Mesothelial cell of epicardium (in vitro differentiated cells): ENCODE measurements around the gene HOXB8. TPM values are rescaled to one million over a fixed set of nuclear protein-coding genes. Genes with fewer than 3 reads are reported as not detected.
A peak's percentile ranks its signal among the peaks of the same experiment; 100 is the strongest.

ENCODE experiments used
- DNase-seq, 2 experiments: peaks; one replicate each; pipeline ENCODE4 v3.0.0; 2021; ENCODE audit warnings: low spot score in 2 of 2; ENCODE audit not compliant: unreplicated experiment in 2 of 2
- H3K27ac Mint-ChIP-seq: 2 replicates; pipeline ENCODE4 v1.8.0; 2021; ENCODE audit warnings: mixed read lengths
- H3K27me3 Mint-ChIP-seq: 2 replicates; pipeline ENCODE4 v1.8.0; 2021; ENCODE audit warnings: low read depth, mixed read lengths
- H3K36me3 Mint-ChIP-seq: 2 replicates; pipeline ENCODE4 v1.8.0; 2021; ENCODE audit warnings: mixed read lengths
- H3K4me1 Mint-ChIP-seq: 2 replicates; pipeline ENCODE4 v1.8.0; 2021; ENCODE audit warnings: mixed read lengths
- H3K4me3 Mint-ChIP-seq: 2 replicates; pipeline ENCODE4 v1.8.0; 2021; ENCODE audit warnings: mild to moderate bottlenecking, moderate library complexity, mixed read lengths
- H3K9me3 Mint-ChIP-seq: 2 replicates; pipeline ENCODE4 v1.8.0; 2021; ENCODE audit warnings: mixed read lengths
- total RNA-seq: library from RNA; stranded (reverse); gene quantifications from 3 replicates; pipeline ENCODE4 v1.2.1, GENCODE V29; 2021
- TF ChIP-seq, protein P1 (sequence below): fragments of 200-600 bp; sonication (generic); IDR thresholded peaks from one replicate; pipeline ENCODE4 v1.5.0; 2021; ENCODE audit warnings: antibody characterized with exemption; ENCODE audit not compliant: unreplicated experiment

HOXB8 gene
- total RNA-seq, 1 donor from 2014 or later, result 78.8 TPM

- Mint-ChIP-seq H3K36me3 (peaks cover 16% of the 10 kb centered on the region), H3K9me3 (no peaks in the 10 kb centered on the region), H3K4me1 (peaks cover 61% of the 10 kb centered on the region), H3K27ac (peak overlapping the region; percentile 100), H3K4me3 (peak overlapping the region; percentile 87), H3K27me3 (peaks cover 3% of the 10 kb centered on the region)
- peak in 1 of 2 experiments; percentile 56 for DNase-seq
- TF ChIP-seq, protein P1, sequence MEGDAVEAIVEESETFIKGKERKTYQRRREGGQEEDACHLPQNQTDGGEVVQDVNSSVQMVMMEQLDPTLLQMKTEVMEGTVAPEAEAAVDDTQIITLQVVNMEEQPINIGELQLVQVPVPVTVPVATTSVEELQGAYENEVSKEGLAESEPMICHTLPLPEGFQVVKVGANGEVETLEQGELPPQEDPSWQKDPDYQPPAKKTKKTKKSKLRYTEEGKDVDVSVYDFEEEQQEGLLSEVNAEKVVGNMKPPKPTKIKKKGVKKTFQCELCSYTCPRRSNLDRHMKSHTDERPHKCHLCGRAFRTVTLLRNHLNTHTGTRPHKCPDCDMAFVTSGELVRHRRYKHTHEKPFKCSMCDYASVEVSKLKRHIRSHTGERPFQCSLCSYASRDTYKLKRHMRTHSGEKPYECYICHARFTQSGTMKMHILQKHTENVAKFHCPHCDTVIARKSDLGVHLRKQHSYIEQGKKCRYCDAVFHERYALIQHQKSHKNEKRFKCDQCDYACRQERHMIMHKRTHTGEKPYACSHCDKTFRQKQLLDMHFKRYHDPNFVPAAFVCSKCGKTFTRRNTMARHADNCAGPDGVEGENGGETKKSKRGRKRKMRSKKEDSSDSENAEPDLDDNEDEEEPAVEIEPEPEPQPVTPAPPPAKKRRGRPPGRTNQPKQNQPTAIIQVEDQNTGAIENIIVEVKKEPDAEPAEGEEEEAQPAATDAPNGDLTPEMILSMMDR, result no peak
These were observed 3.9 kb downstream of the HOXB8 start for GRCh38 chr17:48611213-48611612.

- H3K36me3 Mint-ChIP-seq, result peaks cover 19% of the 10 kb centered on the region
- no peaks in the 10 kb centered on the region for H3K9me3 Mint-ChIP-seq
- peak; percentile 85 to 93 for DNase-seq
- H3K4me1 Mint-ChIP-seq, result peaks cover 60% of the 10 kb centered on the region
- TF ChIP-seq, protein P1, result no peak
- H3K4me3 Mint-ChIP-seq, result peak within 1 kb of the TSS; percentile 87
- H3K27me3 Mint-ChIP-seq, result peaks cover 2% of the 10 kb centered on the region
- peak within 1 kb of the TSS; percentile 100 for H3K27ac Mint-ChIP-seq
These were observed 4.5 kb downstream of the HOXB8 start, which contains the start of gene HOXB7 for GRCh38 chr17:48610282-48611211. Gene HOXB7, minus strand, starts transcription at chr17:48611017. Its CDS starts 99 bp downstream, at chr17:48610918.

GRCh38 chr17:48609759-48610281 lies 5.3 kb downstream of the HOXB8 start:
- H3K4me3 Mint-ChIP-seq, result peak overlapping the region; percentile 87
- H3K4me1 Mint-ChIP-seq, result peaks cover 60% of the 10 kb centered on the region
- H3K27ac Mint-ChIP-seq, result peak overlapping the region; percentile 100
- peaks cover 20% of the 10 kb centered on the region for H3K36me3 Mint-ChIP-seq
- TF ChIP-seq, protein P1, result no peak
- no peak for DNase-seq
- H3K27me3 Mint-ChIP-seq, result no peaks in the 10 kb centered on the region
- H3K9me3 Mint-ChIP-seq, result no peaks in the 10 kb centered on the region

DNA sequence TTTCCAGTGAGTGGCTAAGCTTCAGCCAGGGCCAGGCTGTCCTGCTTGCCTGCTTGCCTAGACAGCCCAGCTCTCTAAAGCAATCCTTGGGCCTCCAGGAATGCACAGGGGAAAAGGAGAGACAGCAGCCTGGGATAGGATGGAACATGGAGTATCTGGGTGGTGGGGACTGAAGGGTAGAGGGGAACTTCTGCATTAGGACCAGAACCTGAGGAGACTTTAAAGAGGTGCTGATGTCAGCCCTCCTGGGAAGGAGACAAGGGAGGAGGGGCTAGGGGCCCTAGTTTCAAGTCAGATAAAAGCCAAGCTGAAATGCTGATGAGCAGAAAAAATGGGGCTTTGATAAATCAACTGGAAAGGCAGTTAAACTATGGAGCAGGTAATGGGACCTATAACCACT lies 6.1 kb downstream of the HOXB8 start:
- Mint-ChIP-seq H3K36me3 (peaks cover 21% of the 10 kb centered on the region), H3K4me1 (peaks cover 67% of the 10 kb centered on the region), H3K9me3 (no peaks in the 10 kb centered on the region), H3K27me3 (no peaks in the 10 kb centered on the region), H3K27ac (peak overlapping the region; percentile 100), H3K4me3 (peak overlapping the region; percentile 87)
- DNase-seq, result no peak
- TF ChIP-seq, protein P1, result no peak

DNA sequence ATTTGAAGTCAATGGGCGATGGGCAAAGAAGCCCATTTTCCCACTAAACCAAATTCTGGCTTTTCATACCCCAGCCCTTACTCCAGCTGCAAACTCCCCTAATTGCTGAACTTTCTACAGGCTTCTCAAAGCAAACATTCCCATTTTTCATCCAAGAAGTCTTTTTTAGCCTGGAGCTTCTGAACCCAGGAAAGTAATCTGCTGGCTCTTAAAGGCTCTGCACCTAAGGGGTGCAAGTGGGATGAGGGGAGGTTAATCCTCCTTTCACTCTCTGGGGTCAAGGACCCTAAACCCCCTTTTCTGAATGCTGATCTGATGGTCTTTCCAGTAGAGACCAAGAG lies 6.6 kb downstream of the HOXB8 start:
- TF ChIP-seq, protein P1, result no peak
- H3K27ac Mint-ChIP-seq, result peak overlapping the region; percentile 100
- no peaks in the 10 kb centered on the region for H3K27me3 Mint-ChIP-seq
- peak overlapping the region; percentile 87 for H3K4me3 Mint-ChIP-seq
- H3K36me3 Mint-ChIP-seq, result peaks cover 21% of the 10 kb centered on the region
- no peaks in the 10 kb centered on the region for H3K9me3 Mint-ChIP-seq
- no peak for DNase-seq
- peaks cover 71% of the 10 kb centered on the region for H3K4me1 Mint-ChIP-seq
